Activated CD4-positive, alpha-beta T cell treated with anti-CD3 and anti-CD28 coated beads, Interleukin-2, Interleukin-4, amounts not matched to agents 100 ng/mL and 50 ng/mL, durations not matched to agents 16 hours and 8 hours (primary cell): ENCODE results near the gene C22orf15.

ENCODE experiments used
- DNase-seq: peaks from one replicate; pipeline ENCODE4 v3.0.0-alpha.2; 2020; ENCODE audit warnings: low spot score

C22orf15 gene

DNA sequence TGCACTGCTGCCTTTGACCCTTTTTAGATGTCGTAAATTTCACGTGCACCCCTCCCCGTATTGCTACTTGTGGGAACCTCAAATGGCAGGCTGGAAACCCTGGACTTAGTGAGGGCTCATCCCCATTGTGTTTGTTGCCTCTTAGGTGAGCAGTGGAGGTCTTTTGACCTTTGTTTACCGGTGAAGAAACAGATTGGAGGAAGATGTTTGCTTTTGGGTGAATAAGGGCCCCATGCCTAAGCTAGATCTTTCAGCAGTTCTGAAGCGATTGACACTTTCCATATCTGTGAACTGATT lies 24.8 kb downstream of the C22orf15 start:
- DNase-seq: no peak

DNA sequence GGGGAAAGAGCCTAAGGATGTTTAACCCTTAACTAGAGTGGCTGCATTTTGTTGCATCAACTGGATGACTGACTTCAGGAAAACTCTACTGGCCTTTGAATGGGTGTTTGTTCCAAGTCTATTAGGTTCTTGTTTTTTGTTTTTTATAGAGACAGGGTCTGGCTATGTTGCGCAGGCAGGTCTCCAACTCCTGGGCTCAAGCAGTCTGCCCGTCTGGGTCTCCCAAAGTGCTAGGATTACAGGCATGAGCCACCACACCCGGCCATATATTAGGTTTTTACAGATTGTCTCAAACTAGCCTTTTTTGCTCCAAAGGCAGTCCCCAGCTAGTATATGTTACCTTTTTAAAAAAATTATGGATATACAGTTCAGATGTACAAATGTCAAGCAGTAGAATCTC lies 25.1 kb downstream of the C22orf15 start:
- DNase-seq: no peak

DNA sequence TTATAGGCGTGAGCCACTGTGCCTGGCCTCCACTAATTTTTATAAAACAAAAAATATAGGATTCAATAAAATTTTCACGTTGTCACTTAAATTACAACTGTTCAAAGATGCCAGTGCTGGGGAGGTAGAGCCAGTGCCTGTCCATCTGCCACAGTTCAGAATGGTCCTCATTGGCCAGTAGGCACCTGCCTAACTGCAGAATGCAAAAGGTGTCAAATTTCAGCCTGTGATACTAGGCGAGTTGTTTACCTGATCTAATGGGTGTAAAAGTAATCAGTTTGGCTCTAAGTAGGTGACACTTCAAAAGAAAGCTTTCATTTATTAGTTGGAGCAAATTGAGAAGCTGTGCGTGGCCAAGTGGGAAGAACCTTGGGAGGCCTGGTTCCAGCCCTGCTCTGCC lies 26.3 kb downstream of the C22orf15 start:
- no peak for DNase-seq

DNA sequence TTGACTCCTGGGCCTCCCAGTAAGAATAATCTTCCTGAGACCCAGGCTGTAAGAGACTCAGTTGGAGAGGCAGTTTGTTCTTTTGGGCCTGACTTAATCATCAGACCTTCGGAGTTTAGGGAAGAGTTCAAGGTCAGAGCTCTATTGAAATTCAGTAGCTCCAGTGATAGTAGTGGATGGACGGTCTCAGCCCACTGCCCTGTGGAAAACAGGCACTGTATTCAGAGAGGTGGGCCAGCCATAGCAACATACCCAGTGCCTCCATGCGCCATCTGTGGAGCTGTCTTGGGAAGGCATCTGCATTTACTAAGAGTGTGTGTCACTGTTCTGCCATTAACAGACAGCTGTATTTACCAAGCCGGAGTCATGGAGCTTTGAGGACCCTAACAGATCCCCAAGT lies 26.8 kb downstream of the C22orf15 start:
- no peak for DNase-seq

DNA sequence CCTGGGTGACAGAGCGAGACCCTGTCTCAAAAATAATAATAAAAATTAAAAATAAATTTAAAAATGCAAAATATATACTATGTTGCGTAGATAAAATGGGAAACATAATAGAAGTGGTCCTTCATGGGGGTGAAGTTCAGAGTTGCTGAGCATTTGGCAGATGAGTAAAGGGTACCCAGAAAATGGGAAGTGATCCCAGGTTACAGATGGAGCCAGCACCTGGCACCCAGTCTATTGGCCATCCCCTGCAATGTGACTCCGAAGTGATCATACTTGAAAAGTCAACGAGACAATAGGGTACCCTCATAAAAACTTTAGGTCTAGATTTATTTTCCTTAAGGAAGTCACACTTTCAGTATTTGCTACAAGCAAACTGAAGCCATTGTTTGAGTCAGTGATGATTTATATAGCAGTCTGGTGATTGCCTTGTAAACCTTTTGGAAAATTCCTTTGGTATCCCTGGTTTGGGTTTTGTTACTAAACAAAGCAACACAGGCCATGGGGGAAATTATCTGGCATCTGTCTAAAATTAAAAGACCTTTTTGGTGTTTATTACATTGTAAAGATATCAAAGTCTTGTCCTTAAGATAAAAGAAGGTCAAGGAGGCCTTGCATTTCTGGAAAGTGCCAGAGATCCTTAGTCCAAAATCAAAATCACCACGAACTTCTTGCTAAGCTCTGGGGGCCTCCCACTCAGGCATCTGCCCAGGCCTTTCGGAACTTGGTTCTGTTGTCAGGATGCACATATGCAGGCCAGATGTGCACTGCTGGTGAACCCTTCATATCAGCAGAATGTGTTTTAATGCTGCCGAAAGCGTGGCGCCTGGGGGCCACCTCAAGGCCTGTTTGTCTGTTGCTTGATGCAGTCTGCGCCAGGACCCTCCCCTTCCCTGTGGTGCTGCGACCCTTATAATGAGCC lies 28.3 kb downstream of the C22orf15 start:
- no peak for DNase-seq

DNA sequence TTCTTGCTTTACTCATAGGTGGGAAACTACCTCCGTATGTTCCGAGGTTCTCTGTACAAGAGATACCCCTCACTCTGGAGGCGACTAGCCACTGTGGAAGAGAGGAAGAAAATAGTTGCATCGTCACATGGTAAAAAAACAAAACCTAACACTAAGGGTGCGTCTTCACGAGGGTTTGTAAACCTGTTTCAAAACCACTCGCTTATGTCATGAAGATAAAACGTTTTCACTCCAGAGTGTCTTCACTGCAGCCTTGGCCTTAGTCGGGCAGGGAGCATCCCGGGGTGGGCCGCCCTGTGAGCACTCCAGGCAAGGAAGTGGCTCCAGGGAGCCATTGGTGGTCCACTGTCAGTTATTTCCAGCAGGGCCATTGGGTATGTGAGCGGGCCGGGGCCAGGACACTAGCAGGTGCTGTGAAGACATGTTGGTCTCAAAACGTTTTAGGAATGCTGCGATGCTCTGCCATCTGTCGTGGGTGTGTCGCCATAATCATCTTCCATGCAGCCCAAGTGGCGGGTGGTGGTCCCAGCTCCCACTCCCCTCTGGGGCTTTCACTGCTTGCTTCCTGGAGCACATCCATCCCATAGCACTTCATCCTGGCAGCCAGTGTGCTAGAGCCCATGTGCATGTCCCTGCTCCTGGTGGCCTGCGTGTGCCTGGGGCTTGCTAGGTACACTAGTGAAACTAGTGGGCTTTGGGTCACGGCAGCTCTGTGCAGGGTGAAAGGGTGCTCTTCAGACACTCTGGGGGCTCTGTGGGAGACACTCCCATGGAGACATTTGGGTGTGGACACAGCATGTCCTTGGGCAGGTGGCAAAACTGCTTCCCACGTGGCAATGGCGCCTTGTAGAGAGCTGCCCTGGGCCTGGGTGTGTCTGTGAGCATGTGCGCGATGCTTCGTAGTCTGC lies 29.2 kb downstream of the C22orf15 start:
- no peak for DNase-seq

DNA sequence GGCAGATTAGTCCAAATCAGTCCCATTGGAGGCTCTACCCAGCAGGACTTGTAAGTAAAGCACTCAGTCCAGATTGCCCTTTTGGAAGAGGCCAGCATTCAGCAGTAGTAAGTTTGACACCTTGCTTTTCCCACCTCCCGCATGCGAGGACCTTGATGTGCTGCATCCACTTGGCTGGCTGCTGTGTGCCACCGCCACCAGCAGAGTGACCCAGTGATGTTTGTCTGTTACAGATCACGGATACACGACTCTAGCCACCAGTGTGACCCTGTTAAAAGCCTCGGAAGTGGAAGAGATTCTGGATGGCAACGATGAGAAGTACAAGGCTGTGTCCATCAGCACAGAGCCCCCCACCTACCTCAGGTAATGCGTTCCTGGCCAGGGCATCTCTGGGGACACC lies 30.5 kb downstream of the C22orf15 start:
- no peak for DNase-seq

DNA sequence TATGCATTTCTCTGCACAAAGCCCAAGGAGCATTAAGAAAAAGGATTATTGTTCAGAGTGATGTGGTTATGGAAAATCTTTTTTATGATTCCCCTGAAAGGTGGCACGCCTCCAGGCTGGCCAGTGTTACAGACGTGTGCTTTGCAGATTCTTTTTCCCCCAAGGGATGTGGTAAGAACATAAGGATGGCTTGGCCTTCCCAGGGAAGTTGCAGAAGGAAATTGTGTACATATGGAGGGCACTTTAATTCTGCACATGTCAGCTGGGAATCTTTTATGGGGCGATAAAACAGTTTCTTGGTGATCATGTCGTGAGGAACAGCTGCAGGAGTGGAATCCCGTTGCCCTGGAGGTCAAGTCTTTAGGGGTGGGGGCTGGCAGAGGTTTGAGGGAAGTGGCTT lies 33.7 kb downstream of the C22orf15 start:
- no peak for DNase-seq

DNA sequence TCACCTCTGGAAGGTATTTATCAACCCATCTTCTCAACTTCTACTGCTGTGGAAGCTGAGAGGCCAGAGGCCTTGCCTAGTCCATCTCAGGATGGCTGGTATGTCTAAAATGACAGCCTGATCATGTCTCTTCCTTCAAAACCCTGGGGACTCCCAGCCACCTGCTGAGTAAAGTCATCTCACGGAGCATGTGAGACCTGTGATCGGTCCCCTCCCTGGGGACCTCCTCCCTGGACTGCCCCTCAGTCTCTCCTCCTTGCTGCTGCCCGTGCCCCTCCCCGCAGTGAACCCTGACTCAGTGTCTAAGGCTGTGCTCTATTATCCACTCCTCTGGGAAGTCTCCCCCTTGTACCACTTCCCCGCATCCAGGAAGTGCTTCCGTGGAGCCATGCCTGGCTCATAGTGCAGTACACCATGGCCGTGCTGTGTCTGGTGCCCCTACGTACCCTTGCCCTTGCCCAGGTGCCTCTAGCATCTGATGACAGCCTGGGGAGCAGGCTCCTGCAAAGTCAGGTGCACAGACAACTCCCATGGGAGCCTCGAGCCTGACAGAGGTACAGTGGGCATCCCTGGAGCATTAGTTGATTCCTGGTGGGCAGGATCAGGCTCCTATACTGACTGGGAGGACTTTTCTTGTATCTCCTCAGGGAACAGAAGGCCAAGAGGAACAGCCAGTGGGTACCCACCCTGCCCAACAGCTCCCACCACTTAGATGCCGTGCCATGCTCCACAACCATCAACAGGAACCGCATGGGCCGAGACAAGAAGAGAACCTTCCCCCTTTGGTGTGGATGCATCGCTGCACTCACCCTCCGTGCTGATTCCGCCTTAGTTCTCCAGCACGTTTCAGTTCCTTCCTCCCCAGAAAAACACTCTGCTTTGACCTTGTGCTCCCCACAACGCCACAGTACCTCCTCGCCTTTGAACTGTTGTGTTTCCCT lies 37.8 kb downstream of the C22orf15 start:
- no peak for DNase-seq

DNA sequence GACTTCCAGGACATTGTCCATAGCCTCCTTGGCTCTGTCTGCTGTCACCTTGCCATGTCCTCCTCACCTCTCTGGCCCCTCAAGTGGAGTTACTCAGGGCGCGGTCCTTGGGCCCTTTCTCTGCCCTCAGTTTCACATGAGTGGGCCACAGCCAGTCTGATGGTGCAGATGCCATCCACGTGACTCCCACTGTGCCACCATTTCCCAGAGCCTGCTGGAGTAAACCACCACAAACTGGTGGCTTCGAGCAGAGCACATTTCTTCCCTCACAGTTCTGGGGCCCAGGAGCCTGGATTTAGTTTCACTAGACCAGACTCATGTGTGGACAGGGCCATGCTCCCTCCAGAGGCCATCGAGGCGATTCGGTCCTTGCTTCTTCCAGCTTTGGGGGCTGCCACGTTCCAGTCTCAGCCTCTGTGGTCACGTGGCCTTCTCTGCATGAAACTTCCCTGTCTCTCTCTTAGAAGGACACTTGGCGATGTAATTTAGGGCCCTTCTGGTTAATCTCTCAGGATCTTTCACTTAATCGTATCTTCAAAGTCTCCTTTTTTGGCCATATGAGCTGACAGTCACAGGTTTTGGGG lies 38.5 kb downstream of the C22orf15 start:
- no peak for DNase-seq

DNA sequence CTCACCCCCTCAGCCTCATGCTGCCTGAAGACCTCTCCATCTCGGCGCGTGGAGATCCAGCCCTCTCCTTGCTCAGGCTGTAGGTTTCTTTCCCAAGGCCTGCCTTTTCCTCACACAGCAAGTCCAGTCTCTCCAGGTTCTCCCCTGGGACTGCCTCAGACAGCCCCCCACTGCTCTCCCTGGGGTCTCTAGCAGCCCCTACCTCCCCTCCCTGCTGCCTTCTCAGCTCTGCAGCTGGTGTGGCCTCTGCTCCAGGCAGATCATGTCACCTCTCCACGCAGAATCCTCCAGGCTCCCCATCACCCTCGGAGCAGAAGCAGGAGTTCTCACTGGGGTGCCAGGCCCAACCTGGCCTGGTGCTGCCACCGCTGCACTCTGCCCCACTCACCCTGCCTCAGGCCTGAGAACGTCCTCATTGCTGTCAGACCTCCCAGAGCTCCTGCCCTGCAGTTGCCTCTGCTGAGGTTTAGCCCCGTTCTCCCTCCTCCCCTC lies 39.1 kb downstream of the C22orf15 start:
- no peak for DNase-seq

DNA sequence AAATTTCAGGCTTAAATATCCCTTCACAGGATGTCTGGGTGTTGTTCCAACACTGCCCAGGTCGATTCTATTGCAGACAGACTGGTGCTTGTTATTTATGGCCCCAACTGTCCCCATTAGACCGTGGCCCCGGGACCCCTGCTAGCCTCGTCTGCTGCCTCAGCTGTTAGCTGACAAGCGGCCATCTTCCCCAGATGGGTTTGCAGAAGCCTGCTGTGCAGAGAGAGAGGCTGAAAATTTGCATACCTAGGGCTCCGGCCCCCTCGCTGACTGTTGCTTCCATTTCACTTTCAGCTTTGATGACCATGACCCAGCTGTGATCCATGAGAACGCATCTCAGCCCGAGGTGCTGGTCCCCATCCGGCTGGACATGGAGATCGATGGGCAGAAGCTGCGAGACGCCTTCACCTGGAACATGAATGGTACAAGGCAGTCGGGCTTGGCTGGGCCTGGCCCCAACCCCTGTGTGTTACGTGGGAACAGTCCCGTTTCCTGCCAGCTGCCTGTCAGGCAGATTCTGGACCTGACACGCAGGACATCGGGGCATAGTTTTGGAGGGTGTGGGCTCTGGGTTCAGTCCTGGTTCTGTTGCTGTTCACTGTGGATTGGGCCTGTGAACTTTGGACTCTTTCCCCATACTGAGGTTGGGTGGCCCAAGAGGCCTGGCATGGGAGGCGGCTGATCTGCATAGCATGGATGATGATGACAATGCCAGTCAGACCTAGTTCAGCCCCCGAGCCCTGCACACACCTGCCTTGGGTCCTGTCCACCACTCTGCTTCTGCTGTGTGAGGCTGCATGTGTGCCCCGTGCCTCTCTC lies 40.4 kb downstream of the C22orf15 start:
- DNase-seq: no peak

DNA sequence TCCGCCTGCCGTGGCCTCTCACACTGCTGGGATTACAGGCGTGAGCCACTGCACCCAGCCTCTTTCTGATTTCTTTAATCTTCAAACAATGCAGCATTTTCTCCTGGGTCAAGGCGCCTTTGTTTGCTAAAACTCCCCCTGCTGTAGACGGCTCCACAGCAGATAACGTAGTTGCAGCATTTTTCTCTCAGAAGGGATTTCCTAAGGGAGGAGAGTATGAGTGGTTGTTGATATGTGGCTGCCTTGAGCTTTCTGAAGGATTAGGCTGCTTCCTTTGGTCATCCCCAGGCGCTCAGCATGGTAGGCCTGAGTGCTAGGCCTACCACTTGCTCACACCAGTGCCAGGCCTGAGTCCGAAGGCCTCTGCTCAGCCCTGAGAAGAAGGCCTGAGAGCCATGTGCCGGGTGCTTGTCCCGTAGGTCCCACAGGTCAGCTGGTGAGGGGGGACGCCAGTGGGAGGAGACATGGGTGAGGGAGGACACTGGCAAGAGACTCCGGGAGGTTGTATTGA lies 42.0 kb downstream of the C22orf15 start:
- DNase-seq: no peak

DNA sequence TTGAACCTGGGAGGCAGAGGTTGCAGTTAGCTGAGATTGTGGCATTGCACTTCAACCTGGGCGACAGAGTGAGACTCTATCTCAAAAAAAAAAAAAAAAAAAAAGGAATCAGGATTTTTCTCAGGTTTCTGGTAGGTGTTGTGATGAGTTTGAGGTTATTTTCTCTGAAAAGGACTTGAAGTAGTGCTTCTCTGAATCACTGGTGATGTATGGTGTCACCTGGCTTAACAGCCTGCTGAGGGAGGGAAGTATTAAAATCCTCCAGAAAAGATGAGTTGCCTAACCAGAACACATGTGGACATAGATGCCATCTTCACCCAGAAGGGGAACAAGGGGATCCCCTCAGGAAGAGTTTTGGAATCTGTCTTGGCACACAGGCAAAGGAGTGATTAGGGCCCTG lies 44.0 kb downstream of the C22orf15 start:
- DNase-seq: no peak

DNA sequence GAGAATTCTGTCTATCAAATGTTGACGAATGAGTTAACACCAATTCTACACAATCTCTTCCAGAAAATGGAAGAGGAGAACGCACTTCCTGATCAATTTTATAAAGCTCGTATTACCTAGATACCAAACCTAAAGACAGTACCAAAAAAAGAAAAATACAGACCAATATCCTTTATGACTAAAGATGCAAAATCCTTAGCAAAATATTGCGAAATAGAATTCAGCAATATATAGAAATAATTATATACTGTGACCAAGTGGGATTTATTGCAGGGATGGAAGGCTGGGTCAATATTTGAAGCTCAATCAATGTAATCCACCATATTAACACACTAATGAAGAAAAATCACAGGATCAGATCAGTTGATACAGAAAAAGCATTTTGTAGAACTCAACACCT lies 49.6 kb downstream of the C22orf15 start:
- DNase-seq: no peak
